Choroid plexus epithelial cell (primary cell): ENCODE results near the gene MYMX.

ENCODE experiments used
- DNase-seq: peaks from one replicate; pipeline ENCODE4 v3.0.0-alpha.2; 2010; ENCODE audit warnings: low read depth
- H3K4me3 ChIP-seq: 2 replicates; pipeline ENCODE4 v1.5.1; 2011; ENCODE audit warnings: low read depth, mild to moderate bottlenecking, control low read depth, low read length, moderate library complexity
- CTCF ChIP-seq: conservative IDR thresholded peaks from 2 replicates; pipeline ENCODE4 v1.5.1; 2011; ENCODE audit warnings: low read depth, mild to moderate bottlenecking, control low read depth, inconsistent platforms, low read length, moderate library complexity

The MYMX gene

GRCh38 chr6:44254191-44255104, 37.7 kb downstream of the MYMX start:
- no peak for TF ChIP-seq CTCF
- no peak overlapping the region for H3K4me3 ChIP-seq
- no peak for DNase-seq

GRCh38 chr6:44255105-44255808, 38.5 kb downstream of the MYMX start:
- DNase-seq, result no peak
- peak overlapping the region; percentile 90 for H3K4me3 ChIP-seq
- no peak for TF ChIP-seq CTCF

GRCh38 chr6:44255871-44256774, 39.4 kb downstream of the MYMX start:
- H3K4me3 ChIP-seq, result peak overlapping the region; percentile 90
- TF ChIP-seq CTCF, result no peak
- DNase-seq, result no peak

- TF ChIP-seq CTCF, result no peak
- DNase-seq, result no peak
- H3K4me3 ChIP-seq, result peak overlapping the region; percentile 90
These were observed 40.0 kb downstream of the MYMX start for GRCh38 chr6:44256775-44257024.

- TF ChIP-seq CTCF, result peak; percentile 43
- H3K4me3 ChIP-seq, result peak within 1 kb of the TSS; percentile 90
- peak; percentile 79 for DNase-seq
These were observed 40.5 kb downstream of the MYMX start, which contains the start of gene SLC35B2 for GRCh38 chr6:44257025-44257752. Gene SLC35B2, minus strand, starts transcription at chr6:44257528. Its CDS starts 118 bp downstream, at chr6:44257410.

DNA sequence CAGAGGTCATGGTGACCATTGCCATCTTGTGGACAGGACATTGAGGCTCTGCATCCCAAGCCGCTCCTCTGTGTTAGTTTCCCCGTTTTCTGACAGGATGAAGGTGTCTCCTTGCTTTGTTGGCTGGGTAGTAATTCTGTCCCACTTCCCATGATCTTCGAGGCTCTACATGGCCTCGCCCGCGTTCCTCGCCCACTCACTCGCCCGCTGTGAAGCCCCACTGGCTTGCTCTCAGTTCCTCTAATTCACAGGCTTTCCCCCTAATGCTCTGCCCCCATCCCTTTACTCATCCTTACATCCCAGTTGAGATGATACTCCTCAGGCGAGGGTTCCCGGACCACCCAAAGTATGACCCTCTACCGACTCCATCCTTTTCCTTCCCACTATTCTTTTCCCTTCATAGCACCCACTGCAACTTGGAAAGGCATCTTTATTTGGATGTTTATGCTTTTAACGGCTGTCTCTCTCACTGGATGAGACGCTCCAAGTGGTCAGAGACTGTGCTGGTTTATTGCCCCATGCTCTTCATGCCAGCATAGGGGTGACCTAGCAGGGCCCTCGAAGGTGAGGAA, 41.1 kb downstream of the MYMX start:
- DNase-seq, result no peak
- no peak for TF ChIP-seq CTCF
- peak overlapping the region; percentile 90 for H3K4me3 ChIP-seq
